Measurements from ENCODE around the gene KCNQ1. TPM values are rescaled to one million over a fixed set of nuclear protein-coding genes. Genes with fewer than 3 reads are reported as not detected.

Gene KCNQ1
- total and polyA plus RNA-seq, 7 donors: 1.1 to 25.2 (median 3.8) TPM

- no peaks in the 10 kb centered on the region for H3K9me3 ChIP-seq
- no peak overlapping the region for H3K4me3 ChIP-seq
- peak; percentile 87 for DNase-seq
- intact Hi-C loops (cut with DNase I): no loop called here
- TF ChIP-seq EP300 (IDR thresholded peaks at IDR 0.05) (no peak), POLR2A (IDR thresholded peaks at IDR 0.05) (no peak), POLR2AphosphoS5 (IDR thresholded peaks at IDR 0.05) (peak in 1 of 4 donors; percentile 9)
- TF ChIP-seq, protein P1, sequence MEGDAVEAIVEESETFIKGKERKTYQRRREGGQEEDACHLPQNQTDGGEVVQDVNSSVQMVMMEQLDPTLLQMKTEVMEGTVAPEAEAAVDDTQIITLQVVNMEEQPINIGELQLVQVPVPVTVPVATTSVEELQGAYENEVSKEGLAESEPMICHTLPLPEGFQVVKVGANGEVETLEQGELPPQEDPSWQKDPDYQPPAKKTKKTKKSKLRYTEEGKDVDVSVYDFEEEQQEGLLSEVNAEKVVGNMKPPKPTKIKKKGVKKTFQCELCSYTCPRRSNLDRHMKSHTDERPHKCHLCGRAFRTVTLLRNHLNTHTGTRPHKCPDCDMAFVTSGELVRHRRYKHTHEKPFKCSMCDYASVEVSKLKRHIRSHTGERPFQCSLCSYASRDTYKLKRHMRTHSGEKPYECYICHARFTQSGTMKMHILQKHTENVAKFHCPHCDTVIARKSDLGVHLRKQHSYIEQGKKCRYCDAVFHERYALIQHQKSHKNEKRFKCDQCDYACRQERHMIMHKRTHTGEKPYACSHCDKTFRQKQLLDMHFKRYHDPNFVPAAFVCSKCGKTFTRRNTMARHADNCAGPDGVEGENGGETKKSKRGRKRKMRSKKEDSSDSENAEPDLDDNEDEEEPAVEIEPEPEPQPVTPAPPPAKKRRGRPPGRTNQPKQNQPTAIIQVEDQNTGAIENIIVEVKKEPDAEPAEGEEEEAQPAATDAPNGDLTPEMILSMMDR (IDR thresholded peaks at IDR 0.05): no peak
- H3K27ac ChIP-seq: peak overlapping the region in 1 of 4 donors; percentile 6
- no peaks in the 10 kb centered on the region for H3K36me3 ChIP-seq
- WGBS, 2 donors: 85 to 88% methylated on average over 27 of the region's 27 CpGs
- no peaks in the 10 kb centered on the region for H3K4me1 ChIP-seq
- no peaks in the 10 kb centered on the region for H3K27me3 ChIP-seq
Observed at GRCh38 chr11:2725368-2726300, 280.8 kb downstream of the KCNQ1 start.

GRCh38 chr11:2726964-2727363, 282.2 kb downstream of the KCNQ1 start:
- intact Hi-C loops (cut with DNase I): no loop called here
- Histone ChIP-seq H3K4me1 (no peaks in the 10 kb centered on the region), H3K9me3 (no peaks in the 10 kb centered on the region), H3K27ac (no peak overlapping the region), H3K4me3 (no peak overlapping the region), H3K27me3 (no peaks in the 10 kb centered on the region), H3K36me3 (no peaks in the 10 kb centered on the region)
- TF ChIP-seq POLR2A (IDR thresholded peaks at IDR 0.05) (no peak), POLR2AphosphoS5 (IDR thresholded peaks at IDR 0.05) (no peak), EP300 (IDR thresholded peaks at IDR 0.05) (no peak)
- TF ChIP-seq, protein P1 (IDR thresholded peaks at IDR 0.05): no peak
- 94 to 96% methylated on average over 4 of the region's 4 CpGs for WGBS, 2 donors
- no peak for DNase-seq

DNA sequence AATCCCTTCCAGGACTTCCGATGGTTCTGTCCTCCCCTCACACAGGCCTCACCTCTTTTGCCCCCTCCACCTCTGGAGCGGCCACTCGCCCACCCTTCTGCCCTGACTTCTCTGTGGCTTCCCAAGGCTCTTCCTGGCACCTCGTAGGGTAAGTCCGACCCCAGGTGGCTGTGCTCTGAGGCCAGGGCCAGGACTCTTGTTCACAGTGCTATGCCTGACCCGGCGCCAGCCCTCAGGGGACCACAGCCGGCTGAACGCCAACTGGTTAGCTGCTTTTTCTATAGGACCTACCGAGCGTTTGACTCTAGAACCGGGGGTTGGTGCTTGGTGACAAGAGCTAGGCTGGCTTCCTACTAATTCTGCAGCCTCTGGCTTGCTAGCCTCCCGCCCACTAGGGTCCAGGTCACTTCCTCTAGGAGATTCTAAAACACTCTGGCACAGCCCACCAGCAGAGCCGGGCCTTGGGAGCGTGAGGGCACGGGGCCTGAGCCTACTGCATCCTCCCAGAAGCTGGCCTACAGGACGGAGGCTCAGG, 283.4 kb downstream of the KCNQ1 start:
- TF ChIP-seq, protein P1 (IDR thresholded peaks at IDR 0.05): no peak
- TF ChIP-seq POLR2AphosphoS5 (IDR thresholded peaks at IDR 0.05): no peak
- no peak for TF ChIP-seq POLR2A (IDR thresholded peaks at IDR 0.05)
- no peak for TF ChIP-seq EP300 (IDR thresholded peaks at IDR 0.05)
- H3K27ac ChIP-seq: no peak overlapping the region

DNA sequence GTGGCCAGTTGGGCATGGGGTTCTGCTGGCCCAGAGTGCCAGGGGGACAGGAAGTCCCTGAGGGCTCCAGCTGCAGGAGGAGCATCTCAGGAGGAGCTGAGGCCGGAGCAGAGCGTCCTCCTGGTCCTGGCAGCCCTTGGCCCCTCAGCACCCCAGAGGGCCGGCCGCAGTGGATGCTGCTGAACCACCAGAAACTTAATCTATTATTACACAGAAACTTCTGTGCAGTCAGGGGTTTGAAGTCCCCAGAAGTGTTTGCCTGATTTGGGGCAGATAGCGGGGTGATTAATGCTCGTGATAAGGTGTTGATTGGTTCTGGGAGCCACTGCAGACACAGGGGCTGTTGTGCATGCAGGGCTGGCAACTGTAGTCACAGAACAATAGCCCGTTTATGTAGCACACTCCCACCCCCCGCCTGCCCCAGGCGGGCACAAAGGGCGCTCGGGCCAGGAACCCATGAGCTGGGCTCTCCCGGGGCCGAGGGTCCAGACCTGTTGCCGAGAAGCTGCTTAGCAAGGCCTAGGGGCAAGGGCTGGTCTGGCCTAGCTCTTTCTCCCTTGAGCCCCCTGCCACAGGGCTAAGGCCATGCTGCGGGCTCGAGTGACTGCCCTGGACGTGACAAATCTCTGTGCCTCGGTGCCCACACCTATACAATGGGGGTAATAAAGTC, 284.0 kb downstream of the KCNQ1 start:
- no peak for DNase-seq
- Histone ChIP-seq H3K27me3 (no peaks in the 10 kb centered on the region), H3K4me1 (no peaks in the 10 kb centered on the region), H3K4me3 (no peak overlapping the region), H3K9me3 (no peaks in the 10 kb centered on the region), H3K27ac (no peak overlapping the region), H3K36me3 (no peaks in the 10 kb centered on the region)
- 91% methylated on average over 18 of the region's 18 CpGs for WGBS, 2 donors
- intact Hi-C loops (cut with DNase I): no loop called here
- TF ChIP-seq POLR2AphosphoS5 (IDR thresholded peaks at IDR 0.05): no peak
- no peak for TF ChIP-seq EP300 (IDR thresholded peaks at IDR 0.05)
- TF ChIP-seq POLR2A (IDR thresholded peaks at IDR 0.05): no peak
- TF ChIP-seq, protein P1 (IDR thresholded peaks at IDR 0.05): no peak

More for the DNA sequence above, 283.4 kb downstream of the KCNQ1 start:
- 90 to 91% methylated on average over 17 of the region's 17 CpGs for WGBS, 2 donors
- H3K9me3 ChIP-seq: no peaks in the 10 kb centered on the region
- no peak for DNase-seq
- intact Hi-C loops (cut with DNase I): no loop called here
- no peaks in the 10 kb centered on the region for H3K4me1 ChIP-seq
- no peaks in the 10 kb centered on the region for H3K27me3 ChIP-seq
- no peaks in the 10 kb centered on the region for H3K36me3 ChIP-seq
- no peak overlapping the region for H3K4me3 ChIP-seq

Data from sigmoid colon (tissue), 7 donors.